Activated naive CD8-positive, alpha-beta T cell treated with anti-CD3 and anti-CD28 coated beads, Interleukin-2, amount 10 ng/mL, durations not matched to agents 7 days and 5 days (primary cell): ENCODE data around the gene DDHD1. TPM values are rescaled to one million over a fixed set of nuclear protein-coding genes. Genes with fewer than 3 reads are reported as not detected.
"Not testable (repeated sequence)": the region's sequence is repeated elsewhere in the genome, so short reads cannot be mapped to it uniquely, and the experiment has no call there.

Source experiments
- ATAC-seq: fragments of 150-1000 bp; cut with Tn5 transposase; one replicate; pipeline ENCODE4 v1.10.0; 2021; ENCODE audit warnings: low read depth, moderate library complexity
- POLR2A ChIA-PET: fragments of 350-600 bp; sonication (Branson Sonifier 250); formaldehyde crosslinking; loops from one replicate; lab custom pipeline; 2021; ENCODE audit warnings: antibody characterized with exemption; lab: Charles Lee
- DNase-seq: peaks from one replicate; pipeline ENCODE4 v3.0.0; 2021
- H3K27ac Mint-ChIP-seq: one replicate; pipeline ENCODE4 v1.8.0; 2022; ENCODE audit warnings: mild to moderate bottlenecking, mixed read lengths
- H3K27me3 Mint-ChIP-seq: one replicate; pipeline ENCODE4 v1.8.0; 2022; ENCODE audit warnings: mild to moderate bottlenecking, moderate library complexity, mixed read lengths
- H3K36me3 Mint-ChIP-seq: one replicate; pipeline ENCODE4 v1.8.0; 2021; ENCODE audit warnings: mild to moderate bottlenecking, mixed read lengths
- H3K4me1 Mint-ChIP-seq: one replicate; pipeline ENCODE4 v1.8.0; 2021; ENCODE audit warnings: mixed read lengths
- H3K4me3 Mint-ChIP-seq: one replicate; pipeline ENCODE4 v1.8.0; 2022; ENCODE audit warnings: mild to moderate bottlenecking, moderate library complexity, mixed read lengths
- H3K9me3 Mint-ChIP-seq: one replicate; pipeline ENCODE4 v1.8.0; 2021; ENCODE audit warnings: mixed read lengths
- total RNA-seq, 2 experiments: library from RNA; stranded (reverse); gene quantifications; one replicate each; pipeline ENCODE4 v1.2.3, GENCODE V29; 2021

DDHD1 gene
- total RNA-seq, 2 experiments from 2014 or later: 63.1 to 65.1 TPM

DNA sequence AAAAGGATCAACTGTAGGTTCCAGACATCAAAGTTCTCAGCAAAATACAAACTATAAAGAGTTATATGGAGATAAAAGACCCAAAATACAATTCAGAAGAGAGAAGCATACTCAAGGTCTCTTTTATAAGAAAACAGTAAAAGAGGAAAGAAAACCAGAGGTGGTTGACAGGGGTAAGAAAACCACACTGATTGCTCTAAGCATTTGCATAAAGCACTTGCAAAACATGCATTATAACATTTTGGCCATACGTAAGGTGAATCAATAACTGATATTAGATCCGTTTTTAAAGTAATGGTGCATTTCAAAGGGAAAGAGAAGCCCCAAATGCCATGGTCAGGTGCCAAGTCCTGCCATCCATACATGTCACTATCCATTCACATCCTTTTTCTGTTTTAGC is 5.9 kb downstream of the DDHD1 start:
- no peak for ATAC-seq
- DNase-seq: no peak
- H3K4me1 Mint-ChIP-seq: peaks cover 52% of the 10 kb centered on the region
- POLR2A ChIA-PET: interaction anchor here (6.5 kb wide), 1 partner anchor 39 kb away, joined by 125 read pairs; no protein-coding TSS in a partner anchor
- H3K27ac Mint-ChIP-seq: peak overlapping the region; percentile 80
- peaks cover 4% of the 10 kb centered on the region for H3K9me3 Mint-ChIP-seq
- peaks cover 37% of the 10 kb centered on the region for H3K36me3 Mint-ChIP-seq
- peak overlapping the region; percentile 96 for H3K4me3 Mint-ChIP-seq
- no peaks in the 10 kb centered on the region for H3K27me3 Mint-ChIP-seq

DNA sequence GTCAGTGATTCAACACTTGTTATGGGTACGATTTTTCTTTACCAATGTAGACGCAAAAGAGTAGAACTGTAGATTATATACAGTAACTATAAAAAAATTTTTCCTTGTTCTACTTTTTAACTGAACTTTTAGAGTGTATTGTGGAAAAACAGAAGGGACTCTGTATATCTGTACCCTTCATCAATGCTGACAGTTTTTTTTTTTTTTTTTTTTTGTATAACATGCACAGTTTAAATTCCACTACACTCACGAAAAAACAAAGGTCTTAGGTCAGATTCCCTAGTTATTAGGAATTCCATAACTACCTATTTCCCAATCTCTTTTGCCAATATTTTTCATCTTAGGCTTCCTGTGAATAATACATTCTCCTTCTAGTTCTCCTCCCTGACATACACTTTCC is 6.4 kb downstream of the DDHD1 start:
- no peaks in the 10 kb centered on the region for H3K27me3 Mint-ChIP-seq
- peak overlapping the region; percentile 80 for H3K27ac Mint-ChIP-seq
- POLR2A ChIA-PET: interaction anchor here (1.4 kb wide), 1 partner anchor 37 kb away, joined by 3 read pairs; no protein-coding TSS in a partner anchor
- peak overlapping the region; percentile 96 for H3K4me3 Mint-ChIP-seq
- ATAC-seq (no peak), DNase-seq (no peak)
- H3K36me3 Mint-ChIP-seq: peaks cover 40% of the 10 kb centered on the region
- peaks cover 56% of the 10 kb centered on the region for H3K4me1 Mint-ChIP-seq
- peaks cover 7% of the 10 kb centered on the region for H3K9me3 Mint-ChIP-seq

DNA sequence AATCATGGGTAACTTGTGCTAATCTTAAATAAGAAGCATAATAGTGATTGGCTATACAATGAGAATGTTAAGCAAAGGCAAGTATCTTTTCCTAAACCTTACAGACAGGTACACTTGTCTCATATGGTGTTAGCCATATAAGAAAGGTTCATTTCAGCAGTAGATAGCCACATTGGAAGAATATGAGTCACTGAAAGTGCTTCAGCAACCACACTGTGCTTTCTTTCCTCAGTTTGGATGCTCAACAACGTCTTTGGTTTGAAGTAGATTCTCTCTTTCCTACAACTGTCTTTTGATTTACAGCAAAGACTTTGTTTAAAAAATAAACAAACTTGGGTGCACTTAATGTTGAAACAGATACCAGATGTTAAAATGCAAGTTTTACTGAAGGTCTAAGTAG is 8.9 kb downstream of the DDHD1 start:
- H3K27ac Mint-ChIP-seq: peak overlapping the region; percentile 49
- H3K4me3 Mint-ChIP-seq: peak overlapping the region; percentile 23
- peaks cover 53% of the 10 kb centered on the region for H3K4me1 Mint-ChIP-seq

GRCh38 chr14:53140585-53140984 is 12.5 kb downstream of the DDHD1 start:
- Mint-ChIP-seq H3K4me3 (no peak overlapping the region), H3K27ac (no peak overlapping the region), H3K4me1 (peaks cover 43% of the 10 kb centered on the region), H3K27me3 (no peaks in the 10 kb centered on the region), H3K9me3 (peaks cover 27% of the 10 kb centered on the region), H3K36me3 (peaks cover 65% of the 10 kb centered on the region)
- POLR2A ChIA-PET: interaction anchor here (3.2 kb wide), 1 partner anchor 12 kb away, joined by 19 read pairs; the partner anchor contains the start of gene DDHD1
- DNase-seq (no peak), ATAC-seq (no peak)

More for the DNA sequence above, 8.9 kb downstream of the DDHD1 start:
- Mint-ChIP-seq H3K36me3 (peaks cover 52% of the 10 kb centered on the region), H3K27me3 (no peaks in the 10 kb centered on the region), H3K9me3 (peaks cover 16% of the 10 kb centered on the region)
- POLR2A ChIA-PET: no interaction called here
- ATAC-seq (peak; percentile 83), DNase-seq (no peak)

DNA sequence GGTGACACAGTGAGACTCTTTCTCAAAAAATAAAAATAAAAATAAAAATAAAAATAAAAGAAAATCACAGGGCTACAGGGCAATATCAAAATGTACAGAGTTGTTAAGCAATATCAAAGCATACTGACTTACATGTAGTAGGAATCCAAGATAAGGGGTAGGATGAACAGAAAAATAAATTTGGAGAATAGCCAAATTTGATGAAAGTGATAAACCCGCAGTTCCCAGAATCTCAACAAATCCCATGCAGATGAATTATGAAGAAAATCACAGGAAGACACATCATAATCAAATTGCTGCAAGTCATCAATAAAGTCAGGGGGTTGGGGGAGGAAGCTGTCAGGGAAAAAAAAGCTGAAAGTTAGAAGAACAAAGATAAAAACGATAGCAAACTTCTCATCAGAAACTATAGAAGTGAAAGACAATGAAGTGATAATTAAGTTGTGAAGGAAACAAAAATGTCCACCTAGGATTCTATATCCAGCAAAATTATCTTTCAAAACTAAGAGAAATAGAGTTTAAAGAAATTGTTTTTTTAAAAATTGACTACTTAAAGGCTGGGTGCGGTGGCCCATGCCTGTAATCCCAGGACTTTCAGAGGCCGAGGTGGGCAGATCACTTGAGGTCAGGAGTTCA is 15.4 kb downstream of the DDHD1 start:
- Mint-ChIP-seq H3K36me3 (peaks cover 52% of the 10 kb centered on the region), H3K4me3 (no peak overlapping the region), H3K27me3 (no peaks in the 10 kb centered on the region), H3K9me3 (peaks cover 31% of the 10 kb centered on the region), H3K4me1 (peaks cover 26% of the 10 kb centered on the region), H3K27ac (no peak overlapping the region)
- no peak for ATAC-seq
- POLR2A ChIA-PET: interaction anchor here (0.6 kb wide), 1 partner anchor 14 kb away, joined by 3 read pairs; no protein-coding TSS in a partner anchor
- DNase-seq: no peak

- H3K4me3 Mint-ChIP-seq, POLR2A ChIA-PET, H3K9me3 Mint-ChIP-seq, DNase-seq, ATAC-seq, H3K36me3 Mint-ChIP-seq, H3K27me3 Mint-ChIP-seq, H3K27ac Mint-ChIP-seq: not testable (repeated sequence)
- peaks cover 21% of the 10 kb centered on the region for H3K4me1 Mint-ChIP-seq
These were observed 22.6 kb downstream of the DDHD1 start for GRCh38 chr14:53130491-53130890.

- ATAC-seq (no peak), DNase-seq (no peak)
- H3K36me3 Mint-ChIP-seq: peaks cover 3% of the 10 kb centered on the region
- POLR2A ChIA-PET: interaction anchor here (2.2 kb wide), 1 partner anchor 24 kb away, joined by 13 read pairs; the partner anchor contains the start of gene DDHD1
- H3K27ac Mint-ChIP-seq: peak overlapping the region; percentile 22
- H3K27me3 Mint-ChIP-seq: no peaks in the 10 kb centered on the region
- H3K4me3 Mint-ChIP-seq: no peak overlapping the region
- H3K9me3 Mint-ChIP-seq: no peaks in the 10 kb centered on the region
- H3K4me1 Mint-ChIP-seq: peaks cover 22% of the 10 kb centered on the region
These were observed 24.7 kb downstream of the DDHD1 start for GRCh38 chr14:53128303-53129028.

DNA sequence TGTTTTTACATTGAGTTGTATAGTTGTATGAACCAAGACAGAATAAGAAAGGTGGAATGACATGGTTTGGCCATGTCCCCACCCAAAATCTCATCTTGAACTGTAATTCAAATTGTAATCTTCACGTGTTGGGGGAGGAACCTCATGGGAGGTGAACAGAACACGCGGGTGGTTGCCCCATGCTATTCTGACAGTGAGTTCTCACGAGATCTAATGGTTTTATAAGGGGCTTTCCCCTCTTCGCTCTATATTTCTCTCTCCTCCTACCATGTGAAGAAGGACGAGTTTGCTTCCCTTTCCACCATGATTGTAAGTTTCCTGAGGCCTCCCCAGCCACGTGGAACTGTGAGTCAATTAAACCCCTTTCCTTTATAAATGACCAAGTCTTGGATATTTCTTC is 25.3 kb downstream of the DDHD1 start:
- peaks cover 4% of the 10 kb centered on the region for H3K36me3 Mint-ChIP-seq
- H3K27me3 Mint-ChIP-seq: no peaks in the 10 kb centered on the region
- DNase-seq: no peak
- peak overlapping the region; percentile 77 for H3K4me3 Mint-ChIP-seq
- no peak for ATAC-seq
- H3K9me3 Mint-ChIP-seq: no peaks in the 10 kb centered on the region
- H3K27ac Mint-ChIP-seq: peak overlapping the region; percentile 89
- H3K4me1 Mint-ChIP-seq: peaks cover 22% of the 10 kb centered on the region
- POLR2A ChIA-PET: interaction anchor here (0.6 to 2.2 kb wide), 3 partner anchors 19 to 385 kb away, joined by 3 to 13 read pairs (median 7); partner anchors contain the start of gene DDHD1

- Mint-ChIP-seq H3K27ac (peak overlapping the region; percentile 89), H3K36me3 (peaks cover 7% of the 10 kb centered on the region), H3K4me3 (peak overlapping the region; percentile 77), H3K9me3 (no peaks in the 10 kb centered on the region), H3K27me3 (no peaks in the 10 kb centered on the region), H3K4me1 (peaks cover 22% of the 10 kb centered on the region)
- DNase-seq (no peak), ATAC-seq (no peak)
- POLR2A ChIA-PET: interaction anchor here (0.6 to 2.2 kb wide), 3 partner anchors 18 to 384 kb away, joined by 3 to 13 read pairs (median 7); partner anchors contain the start of gene DDHD1
These were observed 26.0 kb downstream of the DDHD1 start for GRCh38 chr14:53127151-53127550.

GRCh38 chr14:53126731-53127130 is 26.4 kb downstream of the DDHD1 start:
- Mint-ChIP-seq H3K36me3 (peaks cover 12% of the 10 kb centered on the region), H3K27me3 (no peaks in the 10 kb centered on the region), H3K27ac (peak overlapping the region; percentile 89), H3K9me3 (no peaks in the 10 kb centered on the region), H3K4me3 (peak overlapping the region; percentile 77), H3K4me1 (peaks cover 22% of the 10 kb centered on the region)
- ATAC-seq (no peak), DNase-seq (no peak)
- POLR2A ChIA-PET: interaction anchor here (1.3 to 2.2 kb wide), 2 partner anchors 17 to 26 kb away, joined by 7 to 13 read pairs; partner anchors contain the start of gene DDHD1

DNA sequence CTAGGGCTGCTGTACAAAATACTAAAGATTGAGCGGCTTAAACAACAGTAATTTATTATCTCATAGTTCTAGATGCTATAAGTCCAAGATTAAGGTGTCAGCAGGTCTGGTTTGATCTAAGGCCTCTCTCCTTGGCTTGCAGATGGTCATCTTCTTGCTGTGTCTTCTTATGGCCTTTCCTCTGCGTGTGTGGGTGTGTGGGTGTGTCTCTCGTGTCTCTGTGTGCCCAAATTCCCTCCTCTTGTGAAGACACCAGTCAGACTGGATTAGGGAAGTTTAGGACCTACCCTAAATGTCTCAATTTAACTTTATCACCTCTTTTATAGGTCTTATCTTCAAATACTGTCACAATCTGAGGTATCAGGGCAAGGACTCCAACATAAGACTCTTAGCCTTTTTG is 28.3 kb downstream of the DDHD1 start:
- H3K4me1 Mint-ChIP-seq: peaks cover 32% of the 10 kb centered on the region
- ATAC-seq: no peak
- no peak overlapping the region for H3K27ac Mint-ChIP-seq
- H3K27me3 Mint-ChIP-seq: no peaks in the 10 kb centered on the region
- POLR2A ChIA-PET: interaction anchor here (0.9 to 1.4 kb wide), 3 partner anchors 14 to 29 kb away, joined by 3 to 4 read pairs (median 4); partner anchors contain the start of gene DDHD1
- peaks cover 28% of the 10 kb centered on the region for H3K36me3 Mint-ChIP-seq
- H3K4me3 Mint-ChIP-seq: no peak overlapping the region
- H3K9me3 Mint-ChIP-seq: peaks cover 6% of the 10 kb centered on the region
- DNase-seq: no peak

- Mint-ChIP-seq H3K4me1 (peaks cover 45% of the 10 kb centered on the region), H3K9me3 (peaks cover 16% of the 10 kb centered on the region), H3K36me3 (peaks cover 55% of the 10 kb centered on the region)
- H3K27me3 Mint-ChIP-seq, DNase-seq, H3K4me3 Mint-ChIP-seq, ATAC-seq, H3K27ac Mint-ChIP-seq: not testable (repeated sequence)
- POLR2A ChIA-PET: interaction anchor here (0.6 to 0.7 kb wide), 2 partner anchors 31 to 652 kb away, joined by 3 read pairs; no protein-coding TSS in a partner anchor
These were observed 31.7 kb downstream of the DDHD1 start for GRCh38 chr14:53121419-53121818.

- not testable (repeated sequence) for ATAC-seq, DNase-seq, H3K27me3 Mint-ChIP-seq, H3K4me3 Mint-ChIP-seq, H3K27ac Mint-ChIP-seq
- H3K36me3 Mint-ChIP-seq: peaks cover 78% of the 10 kb centered on the region
- POLR2A ChIA-PET: interaction anchor here (0.7 to 2.5 kb wide), 2 partner anchors 8 to 35 kb away, joined by 3 to 7 read pairs; no protein-coding TSS in a partner anchor
- H3K9me3 Mint-ChIP-seq: peaks cover 26% of the 10 kb centered on the region
- H3K4me1 Mint-ChIP-seq: peaks cover 55% of the 10 kb centered on the region
These were observed 35.6 kb downstream of the DDHD1 start for GRCh38 chr14:53117479-53117878.
